GM12874 (cell line): ENCODE measurements around the gene SYT14.

ENCODE experiments used
- TF ChIP-seq, protein P1 (sequence below): IDR thresholded peaks from 2 replicates; pipeline ENCODE4 v1.5.1; 2011; ENCODE audit warnings: low read depth, mild to moderate bottlenecking, control low read depth, low read length, moderate library complexity; ENCODE audit not compliant: insufficient read depth

Gene SYT14

DNA sequence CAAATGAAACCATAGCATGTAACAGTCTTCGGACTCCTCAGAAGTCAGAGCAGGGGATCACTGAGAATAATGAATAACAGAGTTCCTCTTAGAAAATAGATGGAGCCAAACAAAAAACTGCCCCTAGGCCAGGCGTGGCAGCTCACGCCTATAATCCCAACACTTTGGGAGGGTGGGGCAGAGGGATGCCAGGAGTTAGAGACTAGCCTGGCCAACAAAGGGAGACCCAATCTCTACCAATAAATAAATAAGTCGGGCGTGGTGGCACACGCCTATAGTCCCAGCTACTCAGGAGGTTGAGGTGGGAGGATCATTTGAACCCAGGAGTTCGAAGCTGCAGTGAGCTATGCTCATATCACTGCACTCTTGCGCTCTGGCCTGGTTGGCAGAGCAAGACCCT is 236.1 kb downstream of the SYT14 start:
- TF ChIP-seq, protein P1, sequence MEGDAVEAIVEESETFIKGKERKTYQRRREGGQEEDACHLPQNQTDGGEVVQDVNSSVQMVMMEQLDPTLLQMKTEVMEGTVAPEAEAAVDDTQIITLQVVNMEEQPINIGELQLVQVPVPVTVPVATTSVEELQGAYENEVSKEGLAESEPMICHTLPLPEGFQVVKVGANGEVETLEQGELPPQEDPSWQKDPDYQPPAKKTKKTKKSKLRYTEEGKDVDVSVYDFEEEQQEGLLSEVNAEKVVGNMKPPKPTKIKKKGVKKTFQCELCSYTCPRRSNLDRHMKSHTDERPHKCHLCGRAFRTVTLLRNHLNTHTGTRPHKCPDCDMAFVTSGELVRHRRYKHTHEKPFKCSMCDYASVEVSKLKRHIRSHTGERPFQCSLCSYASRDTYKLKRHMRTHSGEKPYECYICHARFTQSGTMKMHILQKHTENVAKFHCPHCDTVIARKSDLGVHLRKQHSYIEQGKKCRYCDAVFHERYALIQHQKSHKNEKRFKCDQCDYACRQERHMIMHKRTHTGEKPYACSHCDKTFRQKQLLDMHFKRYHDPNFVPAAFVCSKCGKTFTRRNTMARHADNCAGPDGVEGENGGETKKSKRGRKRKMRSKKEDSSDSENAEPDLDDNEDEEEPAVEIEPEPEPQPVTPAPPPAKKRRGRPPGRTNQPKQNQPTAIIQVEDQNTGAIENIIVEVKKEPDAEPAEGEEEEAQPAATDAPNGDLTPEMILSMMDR: no peak

DNA sequence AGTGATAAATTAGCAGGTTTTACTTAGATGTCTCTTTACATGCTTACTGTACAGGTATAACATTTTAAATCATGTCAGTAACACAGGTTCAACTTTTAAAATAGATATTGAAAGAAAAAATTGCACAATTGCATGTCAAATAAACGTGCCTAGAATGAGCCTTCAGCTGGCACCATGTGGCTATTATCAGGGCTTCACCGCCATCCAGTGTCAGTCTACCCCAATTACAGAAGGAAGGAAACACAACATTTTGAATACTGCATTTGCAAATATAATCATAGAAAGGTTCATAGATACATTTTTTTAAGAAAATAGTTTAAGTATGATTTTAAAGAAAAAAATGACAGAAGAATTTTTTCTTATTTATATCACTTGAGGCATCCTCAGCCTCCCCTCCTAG is 247.0 kb downstream of the SYT14 start:
- TF ChIP-seq, protein P1: no peak

DNA sequence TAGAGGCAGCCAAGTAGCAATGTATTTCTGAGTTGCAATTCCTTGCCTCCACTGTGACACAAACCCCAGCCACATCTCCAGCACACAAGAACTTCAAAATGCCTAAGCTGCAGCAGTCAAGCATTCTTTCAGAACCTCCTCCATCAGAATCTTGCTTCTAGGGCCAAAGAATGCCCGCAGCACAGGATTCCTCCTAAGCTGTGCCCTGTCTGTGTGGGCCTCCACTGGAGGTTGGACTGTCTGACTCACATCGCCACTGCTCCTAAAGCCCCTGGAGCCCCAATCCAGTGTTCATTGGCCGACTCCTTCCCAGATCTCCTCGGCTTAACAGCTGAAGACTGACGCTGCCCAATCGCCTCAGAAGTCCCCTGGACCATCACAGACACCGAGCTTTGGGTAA is 251.4 kb downstream of the SYT14 start:
- TF ChIP-seq, protein P1: no peak

DNA sequence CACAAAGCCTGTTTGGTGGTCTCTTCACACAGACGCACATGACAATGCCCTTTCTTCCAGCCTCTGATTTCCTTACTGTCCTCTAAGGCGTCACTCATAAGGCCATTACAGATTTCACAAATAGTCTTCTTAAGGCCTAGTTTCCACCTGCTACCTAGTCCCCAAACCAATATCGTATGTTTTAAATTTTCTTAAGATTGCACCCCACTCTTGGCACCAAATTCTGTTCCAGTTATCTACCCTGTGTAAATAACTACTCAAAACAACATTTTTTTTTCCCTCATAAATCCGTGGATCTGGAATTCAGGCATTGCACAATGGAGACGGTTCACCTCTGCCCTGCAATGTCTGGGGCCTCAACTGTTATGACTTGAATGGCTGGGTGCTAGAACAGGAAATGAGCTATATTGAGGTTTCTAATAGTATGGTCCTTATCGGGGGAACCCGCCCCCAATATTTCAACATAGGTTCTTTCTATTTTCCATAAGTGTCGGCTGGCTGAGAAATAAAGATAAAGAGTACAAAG is 257.7 kb downstream of the SYT14 start:
- TF ChIP-seq, protein P1: no peak

DNA sequence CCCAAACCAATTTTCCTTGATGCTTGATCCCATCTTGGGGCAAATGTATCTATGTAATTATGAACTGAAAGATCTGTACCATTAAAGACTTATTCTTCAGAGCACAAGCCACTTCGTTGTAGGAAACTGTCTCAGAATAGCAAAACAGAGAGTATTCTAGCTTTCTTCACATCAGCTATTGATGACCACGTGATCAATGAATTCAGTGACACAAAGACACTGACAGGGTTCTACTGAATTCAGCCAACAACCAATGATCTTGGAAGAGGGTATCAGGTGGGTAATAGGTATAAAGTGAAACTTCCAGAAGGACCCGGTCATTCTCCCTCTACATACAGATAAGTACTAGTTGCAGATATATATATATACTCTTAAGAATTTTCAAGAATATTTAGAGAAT is 260.8 kb downstream of the SYT14 start:
- TF ChIP-seq, protein P1: no peak

DNA sequence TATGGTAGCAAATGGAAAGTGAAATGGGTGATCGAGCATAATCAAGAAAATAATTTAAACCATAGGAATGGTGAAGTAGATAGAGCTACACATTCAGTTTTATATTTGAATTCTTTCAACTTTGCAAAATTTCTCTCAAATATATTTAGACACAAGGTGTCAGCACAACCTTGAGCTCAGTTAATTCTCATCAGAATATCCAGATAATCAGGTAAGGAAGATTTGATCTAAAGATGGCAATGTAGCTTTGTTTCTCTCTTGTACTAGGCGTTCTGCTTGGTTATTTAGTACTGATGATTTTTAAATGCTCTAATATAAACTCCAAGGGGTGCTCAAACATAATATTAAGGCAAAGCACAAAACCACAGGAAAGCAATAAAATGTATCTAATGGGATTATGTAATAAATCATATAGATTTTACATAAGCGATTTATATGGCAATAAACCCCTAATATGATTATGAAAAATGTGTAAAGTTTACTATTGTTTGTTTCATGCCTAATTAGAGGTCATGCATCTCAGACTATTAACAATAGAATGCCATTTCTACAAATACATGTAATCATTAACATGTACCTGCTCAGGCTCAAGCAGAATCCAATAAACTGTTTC is 262.2 kb downstream of the SYT14 start:
- TF ChIP-seq, protein P1: no peak

DNA sequence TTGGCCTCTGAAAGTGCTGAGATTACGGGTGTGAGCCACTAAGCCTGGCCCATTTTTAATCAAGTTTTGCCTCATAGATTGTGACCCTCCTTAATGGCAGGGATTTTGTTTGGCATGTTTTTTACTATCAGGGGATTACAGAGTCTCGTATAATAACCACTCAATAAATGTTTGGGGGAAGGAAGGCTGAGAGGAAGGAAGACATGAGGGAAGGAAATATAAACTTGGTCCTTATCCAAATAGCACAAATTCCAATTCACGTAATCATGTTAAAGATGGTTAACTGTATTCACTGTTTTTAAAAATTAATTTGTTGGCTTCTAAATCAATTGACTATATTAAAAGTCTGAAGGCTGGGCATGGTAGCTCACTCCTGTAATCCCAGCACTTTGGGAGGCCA is 263.7 kb downstream of the SYT14 start:
- TF ChIP-seq, protein P1: no peak
